HG02973 (cell line): ENCODE data around the gene PCED1A.

ENCODE experiments used
- ATAC-seq: cut with Tn5 transposase; IDR thresholded peaks from one replicate; pipeline ENCODE4 v1.9.1; 2021; ENCODE audit warnings: moderate library complexity; ENCODE audit not compliant: unreplicated experiment

The PCED1A gene, protein sequence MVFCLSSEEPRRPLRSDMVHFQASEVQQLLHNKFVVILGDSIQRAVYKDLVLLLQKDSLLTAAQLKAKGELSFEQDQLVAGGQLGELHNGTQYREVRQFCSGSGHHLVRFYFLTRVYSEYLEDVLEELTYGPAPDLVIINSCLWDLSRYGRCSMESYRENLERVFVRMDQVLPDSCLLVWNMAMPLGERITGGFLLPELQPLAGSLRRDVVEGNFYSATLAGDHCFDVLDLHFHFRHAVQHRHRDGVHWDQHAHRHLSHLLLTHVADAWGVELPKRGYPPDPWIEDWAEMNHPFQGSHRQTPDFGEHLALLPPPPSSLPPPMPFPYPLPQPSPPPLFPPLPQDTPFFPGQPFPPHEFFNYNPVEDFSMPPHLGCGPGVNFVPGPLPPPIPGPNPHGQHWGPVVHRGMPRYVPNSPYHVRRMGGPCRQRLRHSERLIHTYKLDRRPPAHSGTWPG

GRCh38 chr20:2840138-2840966 is at the start of gene PCED1A, which contains the start of gene VPS16:
PCED1A (minus strand) TSS chr20:2840655; CDS start chr20:2839912, 743 bp downstream.
VPS16 (plus strand) TSS chr20:2840745; CDS start chr20:2840775, 30 bp downstream.
- ATAC-seq: peak; percentile 88

- ATAC-seq: no peak
Measured at GRCh38 chr20:2889797-2890196, 49.3 kb upstream of the PCED1A start.

GRCh38 chr20:2889209-2889608 is 48.8 kb upstream of the PCED1A start:
- no peak for ATAC-seq

DNA sequence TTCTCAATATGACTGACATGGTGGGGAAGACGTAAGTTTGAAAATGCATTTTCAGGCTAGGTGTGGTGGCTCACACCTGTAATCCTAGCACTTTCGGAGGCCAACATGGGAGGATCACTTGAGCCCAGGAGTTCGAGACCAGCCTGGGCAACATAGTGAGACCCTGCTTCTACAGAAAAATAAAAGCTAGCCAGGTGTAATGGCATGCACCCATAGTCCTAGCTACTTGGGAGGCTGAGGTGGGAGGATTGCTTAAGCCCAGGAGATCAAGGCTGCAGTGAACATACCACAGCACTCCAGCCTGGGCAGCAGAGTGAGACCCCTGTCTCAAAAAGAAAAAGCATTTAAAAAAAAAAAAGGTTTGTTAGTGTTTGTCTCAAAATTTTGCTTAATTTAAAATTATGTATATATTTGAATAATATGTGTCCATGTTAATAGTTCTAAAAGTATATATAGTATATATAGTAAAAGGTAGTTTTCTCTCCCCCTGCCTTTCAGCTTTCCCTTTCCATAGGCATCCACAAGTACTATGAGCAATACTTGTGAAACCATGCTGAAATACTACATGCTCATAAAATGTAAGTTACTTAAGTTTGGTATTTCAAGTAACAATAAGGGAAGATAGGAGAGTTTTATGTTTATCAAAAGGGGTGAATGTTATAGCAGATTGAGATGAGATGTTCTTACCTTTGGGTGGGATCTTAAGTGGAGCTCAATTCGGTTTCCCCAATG is 47.9 kb upstream of the PCED1A start:
- no peak for ATAC-seq

- no peak for ATAC-seq
Measured at GRCh38 chr20:2887715-2888114, 47.3 kb upstream of the PCED1A start.

GRCh38 chr20:2883726-2884637 is 43.5 kb upstream of the PCED1A start:
- no peak for ATAC-seq

DNA sequence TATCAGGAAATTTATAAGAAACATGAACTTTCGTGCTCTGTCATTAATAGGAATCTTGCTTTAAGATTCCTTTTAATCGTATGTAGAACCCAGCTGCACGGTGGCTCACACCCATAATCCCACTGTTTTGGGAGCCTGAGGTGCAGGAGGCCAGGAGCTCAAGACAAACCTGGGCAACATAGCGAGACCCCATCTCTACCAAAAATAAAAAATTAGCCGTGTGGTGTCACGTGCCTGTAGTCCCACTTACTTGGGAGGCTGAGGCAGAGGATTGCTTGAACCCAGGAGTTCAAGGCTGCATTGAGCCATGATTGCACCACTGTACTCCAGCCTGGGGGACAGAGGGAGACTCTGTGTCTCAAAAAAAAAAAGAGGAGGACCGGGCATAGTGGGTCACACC is 40.2 kb upstream of the PCED1A start:
- no peak for ATAC-seq

DNA sequence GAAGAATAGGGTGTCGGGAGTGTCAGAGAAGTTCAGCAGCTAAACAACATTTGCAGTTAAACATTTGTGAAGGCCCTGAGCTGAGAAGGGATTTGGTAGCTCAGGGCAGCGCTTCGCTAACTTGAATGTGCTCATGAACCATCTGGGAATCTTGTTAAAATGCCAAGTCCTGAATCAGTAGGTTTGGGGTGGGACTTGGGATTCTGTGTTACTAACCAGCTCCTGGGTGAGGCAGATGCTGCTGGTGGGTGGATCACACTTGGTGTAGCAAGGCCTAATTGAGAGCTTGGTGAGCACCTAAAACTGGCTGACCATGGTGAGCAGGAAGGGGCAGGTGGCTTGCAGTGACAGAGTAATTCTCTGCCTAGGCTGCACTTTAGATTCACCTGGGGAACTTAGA is 38.7 kb upstream of the PCED1A start:
- no peak for ATAC-seq

DNA sequence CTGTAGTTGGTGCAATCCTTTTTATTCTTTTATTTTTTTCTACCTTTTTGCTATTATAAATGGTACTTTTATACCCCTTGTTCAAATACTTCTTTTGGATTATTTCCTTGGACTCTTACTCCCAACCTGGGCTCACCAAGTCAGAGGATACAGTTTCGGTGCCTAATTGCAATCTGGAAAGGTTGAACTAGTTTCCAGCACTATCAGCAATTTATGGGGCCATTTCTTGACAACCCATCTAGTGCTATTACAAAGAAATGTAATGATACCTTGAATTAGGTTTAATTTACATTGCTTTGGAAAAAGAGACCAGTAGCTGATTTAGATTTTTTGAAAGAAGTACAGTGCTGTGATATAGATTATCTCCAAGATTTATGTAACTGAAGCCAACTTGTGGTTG is 38.1 kb upstream of the PCED1A start:
- ATAC-seq: no peak

GRCh38 chr20:2875690-2876203 is 35.3 kb upstream of the PCED1A start:
- no peak for ATAC-seq

- ATAC-seq: no peak
Measured at GRCh38 chr20:2874456-2874855, 34.0 kb upstream of the PCED1A start.

DNA sequence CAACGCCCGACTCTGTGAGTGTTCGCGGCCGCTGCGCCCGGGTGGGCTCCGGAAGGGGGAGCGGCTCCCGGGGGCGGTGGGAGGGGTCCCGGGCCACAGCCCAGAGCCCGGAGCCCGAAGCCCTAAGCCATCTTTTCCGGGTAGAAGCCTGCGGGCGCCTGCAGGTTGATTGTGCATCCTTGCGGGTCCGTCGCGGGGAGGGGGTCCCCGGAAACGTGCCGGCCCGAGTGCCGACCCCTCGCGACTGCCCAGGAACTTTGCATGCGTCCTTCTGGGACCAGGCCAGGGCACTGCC is 33.2 kb upstream of the PCED1A start:
- no peak for ATAC-seq

DNA sequence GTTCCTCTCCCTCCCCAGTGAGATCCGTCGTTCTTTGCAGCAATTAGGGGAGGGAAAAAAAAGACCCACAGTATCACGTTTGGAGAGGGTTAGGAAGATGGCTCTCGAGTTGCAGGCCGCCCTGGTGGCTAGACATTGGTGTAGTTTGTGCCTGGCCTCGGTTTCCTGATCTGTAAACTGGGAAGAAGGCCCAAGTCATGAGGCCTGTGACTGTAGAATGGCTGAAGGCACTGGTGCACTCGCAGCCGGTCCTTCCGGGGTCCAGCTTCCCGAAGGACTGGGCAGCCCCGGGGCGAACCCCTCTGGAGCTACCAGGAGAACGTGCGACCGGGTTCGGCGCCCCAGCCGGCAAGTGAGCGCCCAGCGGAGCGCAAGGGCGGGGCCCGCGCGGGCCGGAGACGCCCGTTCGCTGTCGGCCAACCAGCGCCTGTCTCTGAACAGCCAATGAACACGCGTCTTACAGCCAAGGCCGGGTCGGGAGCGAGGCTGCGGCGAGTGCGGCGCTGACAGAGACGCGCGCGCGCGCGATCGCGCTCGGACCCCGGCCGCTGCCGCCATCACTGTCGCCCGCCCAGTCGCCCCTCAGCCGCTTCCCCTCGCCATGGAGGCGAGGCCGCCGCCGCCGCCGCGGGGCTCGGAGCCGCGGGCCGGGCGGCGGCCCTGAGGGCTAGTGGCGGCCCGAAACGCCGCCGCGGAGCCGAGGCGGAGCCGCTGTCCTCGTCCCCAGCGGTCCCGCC is 32.7 kb upstream of the PCED1A start, which contains the start of gene PTPRA:
Gene PTPRA, plus strand, starts transcription at position 472 of the 737 bp plus-strand sequence. CDS start 90,797 bp downstream, outside the sequence.
- peak; percentile 89 for ATAC-seq

DNA sequence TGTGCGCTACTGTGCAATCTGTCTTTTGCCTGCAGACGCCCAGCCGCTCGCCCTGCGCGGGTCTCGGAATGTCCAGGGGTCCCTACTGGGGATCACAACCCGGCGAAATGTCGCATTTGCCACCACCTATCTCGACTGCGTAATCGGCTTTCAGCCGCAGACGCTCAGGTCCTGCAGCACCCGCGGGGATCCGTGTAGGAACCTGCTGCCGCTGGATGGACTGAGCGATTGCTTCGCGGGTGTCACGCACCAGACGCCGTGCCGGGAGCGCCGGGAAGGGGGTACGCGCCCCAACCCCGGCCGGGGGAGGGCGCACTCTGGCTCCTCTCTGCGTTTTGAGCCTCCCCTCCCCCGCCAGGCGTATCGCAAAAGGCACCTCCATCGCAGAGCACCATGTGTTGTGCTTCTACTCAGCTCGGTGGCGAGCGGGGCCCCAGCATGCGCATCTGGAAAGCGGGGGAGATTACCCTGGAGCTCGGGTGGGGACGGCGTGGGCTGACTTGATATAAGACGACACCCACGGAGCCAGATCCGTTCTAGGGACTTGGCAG is 32.1 kb upstream of the PCED1A start:
- peak; percentile 29 for ATAC-seq

GRCh38 chr20:2871661-2872458 is 31.4 kb upstream of the PCED1A start:
- no peak for ATAC-seq

GRCh38 chr20:2871111-2871465 is 30.6 kb upstream of the PCED1A start:
- ATAC-seq: no peak

DNA sequence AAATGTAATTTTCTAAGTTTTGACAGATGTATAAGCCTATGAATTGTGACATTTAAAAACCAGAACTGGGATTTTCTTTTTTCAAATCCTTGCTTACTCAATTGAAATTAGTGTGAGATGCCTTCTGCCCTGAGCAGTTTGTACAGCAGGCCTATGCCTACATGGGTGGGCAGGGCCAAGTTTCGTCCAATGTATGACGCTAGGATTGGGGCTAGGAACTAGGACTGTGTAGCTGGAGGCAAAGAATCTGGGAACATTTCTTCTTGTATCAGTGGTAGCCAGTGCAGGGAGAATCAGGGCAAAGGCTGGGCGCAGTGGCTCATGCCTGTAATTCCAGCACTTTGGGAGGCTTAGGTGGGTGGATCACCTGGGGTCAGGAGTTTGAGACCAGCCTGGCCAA is 28.9 kb upstream of the PCED1A start:
- ATAC-seq: no peak
